HG03066 (cell line): ENCODE data around the gene ENTPD1.
"Not testable (repeated sequence)": the region's sequence is repeated elsewhere in the genome, so short reads cannot be mapped to it uniquely, and the experiment has no call there.

Experiments
- ATAC-seq: cut with Tn5 transposase; IDR thresholded peaks from one replicate; pipeline ENCODE4 v1.9.1; 2021; ENCODE audit warnings: low read depth; ENCODE audit not compliant: unreplicated experiment

The ENTPD1 gene

DNA sequence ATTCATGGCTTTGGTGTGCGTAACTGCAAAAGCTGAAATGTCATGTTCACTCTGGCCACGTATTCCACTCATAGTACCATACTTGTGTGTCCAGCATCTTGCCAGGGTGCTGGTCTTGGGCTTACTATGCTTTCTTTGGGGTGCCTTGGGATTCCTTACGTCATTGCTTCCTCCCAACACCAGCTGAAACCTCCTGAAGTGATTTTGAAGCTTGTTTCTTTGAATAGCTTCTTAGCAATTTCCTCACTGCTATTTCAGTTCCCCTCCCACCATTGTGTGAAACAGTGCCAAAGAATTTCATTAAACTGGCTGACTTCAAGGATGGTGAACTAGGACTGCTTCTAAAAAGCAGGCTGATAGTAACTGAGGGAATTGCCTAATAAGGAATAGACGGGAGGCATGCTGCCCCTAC lies 36.9 kb downstream of the ENTPD1 start:
- ATAC-seq: no peak

DNA sequence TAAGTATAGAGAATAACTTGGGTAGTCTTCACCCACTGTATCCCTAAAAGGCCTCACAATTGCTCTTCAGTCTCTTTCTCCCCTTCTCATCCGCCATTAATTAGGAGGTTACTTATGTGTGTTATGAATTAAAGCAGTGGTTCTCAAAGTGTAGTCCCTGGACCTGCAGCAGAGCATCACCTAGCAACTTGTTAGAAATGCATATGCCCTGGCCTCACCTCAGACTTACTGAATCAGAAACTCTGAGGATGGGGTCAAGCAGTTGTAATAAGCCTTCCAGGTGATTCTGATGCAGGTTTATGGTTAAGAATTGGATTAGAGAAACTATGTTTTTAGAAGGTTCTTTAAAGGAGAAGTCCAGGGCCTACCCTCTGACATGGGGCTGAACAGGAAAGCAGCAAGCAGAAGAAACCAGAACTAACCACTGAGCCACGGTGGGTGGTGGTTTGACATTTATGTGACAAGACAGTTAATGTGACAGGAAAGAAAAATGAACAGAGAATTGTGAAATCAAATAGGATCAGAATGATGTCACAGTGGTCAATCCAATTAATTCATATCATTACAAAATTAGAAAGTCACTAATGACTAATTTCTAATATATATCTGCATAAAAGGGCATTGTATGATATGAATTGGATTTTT lies 37.6 kb downstream of the ENTPD1 start:
- peak; percentile 50 for ATAC-seq

DNA sequence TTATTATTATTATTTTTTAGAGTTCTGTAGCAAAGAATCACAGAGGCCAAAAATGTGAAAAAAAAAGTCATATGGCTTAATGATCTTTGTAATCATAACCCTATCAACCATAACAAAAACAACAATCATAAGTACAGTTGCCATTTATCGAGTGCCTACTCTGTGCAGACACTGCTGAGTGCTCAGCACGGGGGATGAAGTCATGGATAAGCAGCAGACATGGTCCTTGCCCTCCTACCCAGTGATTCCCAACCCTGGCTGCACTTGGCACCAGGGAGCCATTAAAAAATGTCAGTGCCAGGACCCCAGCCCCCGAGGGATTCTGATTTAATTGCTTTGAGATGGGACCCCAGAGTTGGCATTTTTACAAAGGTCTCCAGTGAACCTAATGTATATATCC lies 38.2 kb downstream of the ENTPD1 start:
- no peak for ATAC-seq

DNA sequence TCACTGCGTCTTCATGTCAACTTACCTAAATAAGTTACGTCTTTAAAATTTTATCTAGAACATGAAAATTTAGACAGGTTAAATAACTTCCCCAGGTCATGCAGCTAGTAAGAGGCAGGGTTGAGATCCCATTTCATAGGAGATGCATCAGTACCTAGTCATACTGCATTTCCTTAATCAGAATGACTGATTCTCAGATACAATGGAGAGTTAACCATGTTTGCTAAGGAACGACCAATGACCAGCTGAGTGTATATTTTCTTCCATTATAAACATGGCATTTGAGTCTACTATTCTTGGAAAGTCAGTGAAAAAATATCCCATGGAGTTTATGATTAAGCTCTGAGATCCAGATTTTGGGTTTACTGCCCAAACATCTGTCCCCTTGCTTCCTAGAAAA lies 39.6 kb downstream of the ENTPD1 start:
- ATAC-seq: no peak

DNA sequence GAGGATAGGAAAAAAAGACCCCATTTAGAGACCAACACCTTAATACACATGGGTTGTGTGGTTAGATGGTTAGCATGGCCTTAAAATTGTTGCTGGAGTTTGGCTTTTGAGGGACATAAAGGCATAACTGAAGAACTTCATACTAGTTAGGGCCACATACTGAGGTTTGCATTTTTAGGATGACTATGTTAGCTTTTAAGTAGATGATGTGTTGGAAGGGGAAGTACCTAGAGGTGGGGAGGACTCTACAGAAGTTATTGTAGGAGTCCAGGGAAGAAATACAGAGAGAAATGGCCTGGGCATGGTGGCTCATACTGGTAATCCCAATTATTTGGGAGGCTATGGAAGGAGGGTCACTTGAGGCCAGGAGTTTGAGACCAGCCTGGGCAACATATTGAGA lies 40.5 kb downstream of the ENTPD1 start:
- no peak for ATAC-seq

DNA sequence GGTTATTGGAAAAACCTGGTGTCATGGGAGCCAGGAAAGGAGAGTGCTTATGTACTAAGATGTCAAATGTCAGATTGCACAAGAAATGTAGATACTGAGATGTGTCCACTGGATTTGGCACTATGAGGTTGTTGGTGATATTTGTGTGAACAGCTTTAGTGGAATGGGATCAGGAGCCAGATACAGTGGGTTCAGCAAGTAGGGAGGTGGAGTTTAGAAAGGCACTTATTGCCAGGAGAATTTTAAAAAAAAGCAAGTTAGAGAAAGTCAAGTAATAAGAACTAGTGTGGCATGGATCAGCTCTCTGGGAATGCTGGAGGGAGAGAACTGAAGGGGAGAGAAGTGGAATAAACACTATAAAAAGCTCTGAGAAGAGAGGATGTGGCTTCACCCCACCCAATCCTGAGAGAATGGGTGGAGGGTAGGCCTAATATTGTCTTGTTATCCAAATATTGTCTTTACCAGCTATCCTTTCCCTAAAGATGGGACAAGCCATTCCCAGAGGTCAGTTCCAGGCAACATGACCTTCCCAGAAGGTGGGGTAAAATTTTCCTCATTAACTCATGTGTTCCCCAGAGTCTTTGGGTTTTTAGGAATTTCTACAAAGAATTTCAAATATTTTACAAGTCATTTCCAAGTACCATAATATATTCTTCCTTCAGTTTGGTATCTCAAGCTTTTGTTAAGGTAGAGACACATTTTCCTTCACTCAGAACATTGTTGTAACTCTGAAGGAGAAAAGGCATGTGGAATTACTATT lies 42.3 kb downstream of the ENTPD1 start:
- ATAC-seq: no peak

DNA sequence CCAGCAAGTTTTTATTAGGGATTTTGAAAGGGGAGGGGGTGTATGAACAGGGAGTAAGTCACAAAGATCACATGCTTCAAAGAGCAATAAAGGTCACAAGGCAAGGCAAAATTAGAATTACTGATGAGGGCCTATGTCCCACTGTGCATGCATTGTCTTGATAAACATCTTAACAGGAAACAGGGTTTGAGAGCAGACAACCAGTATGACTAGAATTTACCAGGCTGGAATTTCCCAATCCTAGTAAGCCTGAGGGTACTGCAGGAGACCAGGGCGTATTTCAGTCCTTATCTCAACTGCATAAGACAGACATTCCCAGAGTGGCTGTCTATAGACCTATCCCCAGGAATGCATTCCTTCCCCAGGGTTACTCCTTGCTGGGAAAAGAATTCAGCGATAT lies 44.3 kb downstream of the ENTPD1 start:
- not testable (repeated sequence) for ATAC-seq

DNA sequence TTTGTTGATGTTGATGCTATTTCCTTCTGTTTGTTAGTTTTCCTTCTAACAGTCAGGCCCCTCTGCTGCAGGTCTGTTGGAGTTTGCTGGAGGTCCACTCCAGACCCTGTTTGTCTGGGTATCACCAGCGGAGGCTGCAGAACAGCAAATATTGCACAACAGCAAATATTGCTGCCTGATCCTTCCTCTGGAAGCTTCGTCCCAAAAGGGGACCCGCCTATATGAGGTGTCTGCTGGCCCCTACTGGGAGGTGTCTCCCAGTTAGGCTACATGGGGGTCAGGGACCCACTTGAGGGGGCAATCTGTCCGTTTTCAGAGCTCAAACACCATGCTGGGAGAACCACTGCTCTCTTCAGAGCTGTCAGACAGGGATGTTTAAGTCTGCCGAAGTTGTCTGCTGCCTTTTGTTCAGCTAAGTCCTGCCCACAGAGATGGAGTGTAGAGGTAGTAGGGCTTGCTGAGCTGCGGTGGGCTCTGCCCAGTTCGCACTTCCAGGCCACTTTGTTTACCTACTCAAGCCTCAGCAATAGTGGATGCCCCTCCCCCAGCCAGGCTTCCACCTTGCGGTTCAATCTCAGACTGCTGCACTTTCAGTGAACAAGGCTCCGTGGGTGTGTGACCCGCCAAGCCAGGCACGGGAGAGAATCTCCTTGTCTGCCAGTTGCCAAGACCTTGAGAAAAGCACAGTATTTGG lies 50.9 kb downstream of the ENTPD1 start:
- ATAC-seq: not testable (repeated sequence)

DNA sequence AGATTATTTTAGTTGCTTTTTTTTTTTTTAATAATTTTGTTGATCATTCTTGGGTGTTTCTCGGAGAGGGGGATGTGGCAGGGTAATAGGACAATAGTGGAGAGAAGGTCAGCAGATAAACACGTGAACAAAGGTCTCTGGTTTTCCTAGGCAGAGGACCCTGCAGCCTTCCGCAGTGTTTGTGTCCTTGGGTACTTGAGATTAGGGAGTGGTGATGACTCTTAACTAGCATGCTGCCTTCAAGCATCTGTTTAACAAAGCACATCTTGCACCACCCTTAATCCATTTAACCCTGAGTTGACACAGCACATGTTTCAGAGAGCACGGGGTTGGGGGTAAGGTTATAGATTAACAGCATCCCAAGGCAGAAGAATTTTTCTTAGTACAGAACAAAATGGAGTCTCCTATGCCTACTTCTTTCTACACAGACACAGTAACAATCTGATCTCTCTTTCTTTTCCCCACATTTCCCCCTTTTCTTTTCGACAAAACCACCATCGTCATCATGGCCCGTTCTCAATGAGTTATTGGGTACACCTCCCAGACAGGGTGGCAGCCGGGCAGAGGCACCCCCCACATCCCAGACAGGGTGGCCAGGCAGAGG lies 52.8 kb downstream of the ENTPD1 start:
- ATAC-seq: not testable (repeated sequence)

DNA sequence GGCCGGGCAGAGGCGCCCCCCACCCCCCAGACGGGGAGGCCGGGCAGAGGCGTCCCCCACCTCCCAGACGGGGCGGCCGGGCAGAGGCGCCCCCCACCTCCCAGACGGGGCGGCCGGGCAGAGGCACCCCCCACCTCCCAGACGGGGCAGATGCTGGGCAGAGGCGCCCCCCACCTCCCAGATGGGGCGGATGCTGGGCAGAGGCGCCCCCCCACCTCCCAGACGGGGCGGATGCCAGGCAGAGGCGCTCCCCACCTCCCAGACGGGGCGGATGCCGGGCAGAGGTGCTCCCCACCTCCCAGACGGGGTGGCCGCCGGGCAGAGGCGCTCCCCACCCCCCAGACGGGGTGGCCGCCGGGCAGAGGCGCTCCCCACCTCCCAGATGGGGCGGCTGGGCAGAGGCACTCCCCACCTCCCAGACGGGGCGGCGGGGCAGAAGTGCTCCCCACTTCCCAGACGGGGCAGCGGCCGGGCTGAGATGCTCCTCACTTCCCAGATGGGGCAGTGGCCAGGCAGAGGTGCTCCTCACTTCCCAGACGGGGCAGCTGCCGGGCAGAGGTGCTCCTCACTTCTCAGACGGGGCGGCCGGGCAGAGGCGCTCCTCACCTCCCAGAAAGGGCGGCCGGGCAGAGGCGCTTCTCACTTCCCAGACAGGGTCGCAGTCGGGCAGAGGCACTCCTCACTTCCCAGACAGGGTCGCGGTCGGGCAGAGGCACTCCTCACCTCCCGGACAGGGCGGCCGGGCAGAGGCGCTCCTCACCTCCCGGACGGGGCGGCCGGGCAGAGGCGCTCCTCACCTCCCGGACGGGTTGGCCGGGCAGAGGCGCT lies 53.6 kb downstream of the ENTPD1 start:
- no peak for ATAC-seq

DNA sequence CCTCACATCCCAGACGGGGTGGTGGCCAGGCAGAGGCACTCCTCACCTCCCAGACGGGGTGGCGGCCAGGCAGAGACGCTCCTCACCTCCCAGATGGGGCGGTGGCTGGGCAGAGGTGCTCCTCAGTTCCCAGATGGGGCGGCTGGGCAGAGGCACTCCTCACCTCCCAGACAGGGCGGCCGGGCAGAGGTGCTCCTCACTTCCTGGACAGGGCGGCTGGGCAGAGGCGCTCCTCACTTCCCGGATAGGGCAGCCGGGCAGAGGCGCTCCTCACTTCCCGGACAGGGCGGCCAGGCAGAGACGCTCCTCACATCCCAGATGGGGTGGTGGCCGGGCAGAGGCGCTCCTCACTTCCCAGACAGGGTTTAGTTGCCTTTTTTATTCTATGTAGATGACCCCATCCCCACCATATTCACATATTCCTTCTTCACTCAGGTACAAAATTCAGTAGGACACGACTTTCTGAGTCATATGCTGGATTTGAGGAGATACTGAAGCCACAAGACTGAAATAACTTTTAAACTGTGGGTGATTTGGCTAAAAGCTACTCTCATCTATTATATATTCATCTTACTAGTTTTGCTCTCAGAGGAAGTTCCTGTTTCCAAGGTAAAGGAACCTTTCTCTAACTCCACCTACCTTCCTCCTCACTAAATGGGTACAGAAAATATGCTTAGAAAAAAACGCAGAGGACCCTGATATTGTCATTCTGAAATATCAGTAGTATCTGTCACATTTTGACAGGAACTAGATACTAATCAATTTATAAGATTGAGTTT lies 54.4 kb downstream of the ENTPD1 start:
- ATAC-seq: no peak

DNA sequence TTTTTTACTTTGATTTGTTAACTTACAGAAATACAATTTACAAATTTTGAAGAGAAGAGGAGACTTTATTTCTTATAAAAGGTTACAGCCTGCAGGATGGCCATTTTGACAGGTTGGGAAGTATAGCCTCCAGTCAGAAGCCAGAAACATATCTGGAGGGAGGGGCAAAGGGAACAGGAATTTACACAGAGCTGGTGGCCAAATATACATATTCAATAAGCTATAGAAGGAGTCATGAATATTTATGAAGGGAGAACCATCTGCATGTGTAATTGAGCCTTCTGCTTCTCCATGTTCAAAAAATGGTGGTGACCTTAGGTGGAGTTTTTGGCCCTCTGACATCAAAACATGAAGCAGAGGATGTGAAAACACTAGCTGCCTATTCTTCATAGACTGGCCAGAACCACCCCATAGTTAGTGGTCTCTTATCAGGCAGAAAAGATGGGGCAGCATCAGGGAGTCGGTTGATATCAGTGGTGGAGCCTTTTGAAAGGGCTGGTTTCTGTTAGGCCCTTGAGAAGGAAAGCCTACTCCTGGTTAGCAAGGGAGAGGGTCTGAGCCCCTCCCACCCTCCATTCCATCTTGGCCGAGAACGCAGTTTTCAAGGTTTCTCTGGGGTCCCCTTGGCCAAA lies 57.2 kb downstream of the ENTPD1 start:
- ATAC-seq: no peak

DNA sequence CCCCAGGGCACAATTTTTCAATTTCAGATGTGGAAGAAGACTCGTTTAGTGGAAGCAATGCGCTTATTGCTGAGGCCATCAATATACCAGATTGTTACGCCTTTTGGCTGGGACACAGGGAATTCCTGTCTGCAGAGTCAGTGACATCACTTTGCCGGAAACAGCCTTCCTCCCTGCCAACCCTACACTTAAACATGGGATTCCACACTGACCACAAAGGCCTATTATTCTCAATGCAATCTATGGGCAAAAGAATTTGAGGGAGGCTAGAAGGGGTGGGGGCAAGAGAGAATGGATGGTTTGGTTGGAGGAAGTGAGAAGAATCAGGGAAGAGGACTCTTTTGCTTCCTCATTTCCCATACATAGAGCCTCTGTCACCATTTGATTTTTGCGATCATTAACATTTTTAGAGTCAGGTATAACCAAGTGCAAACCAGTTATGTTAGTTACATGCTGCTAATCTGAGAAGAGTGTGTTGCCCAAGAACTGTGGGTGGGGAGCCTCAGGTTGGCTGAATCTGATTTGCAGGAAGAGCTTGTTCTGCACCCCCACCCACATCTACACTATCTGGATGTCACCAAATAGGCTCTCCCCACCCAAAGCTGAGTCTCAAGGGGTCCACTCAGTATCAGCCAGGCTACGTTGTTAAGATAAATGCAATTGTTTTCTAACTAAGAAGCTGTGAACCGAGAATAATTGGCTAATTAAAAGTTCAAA lies 58.2 kb downstream of the ENTPD1 start:
- ATAC-seq: no peak

DNA sequence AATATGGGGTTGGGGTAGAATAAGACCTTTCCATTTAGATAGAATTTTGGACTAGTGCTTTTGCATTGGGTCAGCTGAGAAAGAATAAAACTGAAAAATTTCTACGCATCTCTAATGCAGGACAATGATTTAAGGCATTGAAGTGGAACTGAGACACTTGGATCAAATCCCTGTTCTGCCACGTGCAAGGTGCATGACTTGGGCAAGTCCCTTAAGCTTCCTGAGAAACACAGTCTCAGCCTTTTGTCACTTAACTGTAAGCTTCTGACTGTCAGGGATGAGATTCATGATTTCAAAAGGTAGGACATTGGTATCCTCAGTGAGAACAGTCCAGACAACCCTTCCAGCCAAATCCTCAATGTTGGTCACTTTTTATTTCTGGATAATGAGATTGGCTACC lies 59.2 kb downstream of the ENTPD1 start:
- no peak for ATAC-seq

DNA sequence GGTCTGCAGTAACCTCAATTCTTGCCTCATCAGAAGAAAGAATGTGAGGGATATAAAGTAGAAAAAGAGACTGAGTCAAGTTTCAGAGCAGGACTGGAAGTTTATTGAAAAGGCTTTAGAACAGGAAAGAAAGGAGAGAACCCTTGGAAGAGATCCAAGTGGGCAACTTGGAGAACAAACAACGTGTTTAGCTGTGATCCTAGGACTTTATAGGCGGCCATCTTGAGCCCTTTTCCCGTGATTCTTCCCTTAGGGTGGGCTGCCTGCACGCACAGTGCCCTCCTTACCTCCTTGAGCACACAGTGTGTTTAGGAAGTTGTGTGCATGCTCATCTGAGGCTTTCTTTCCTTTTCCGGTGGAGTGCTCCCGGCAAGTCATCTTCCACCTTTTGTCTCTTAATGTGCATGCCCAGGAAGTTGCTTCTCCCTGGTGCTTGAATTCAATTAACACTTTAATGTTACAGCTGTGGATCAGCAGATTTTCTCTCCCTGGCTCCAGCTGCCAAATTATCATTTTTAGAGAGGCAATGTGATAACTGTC lies 59.8 kb downstream of the ENTPD1 start:
- no peak for ATAC-seq

DNA sequence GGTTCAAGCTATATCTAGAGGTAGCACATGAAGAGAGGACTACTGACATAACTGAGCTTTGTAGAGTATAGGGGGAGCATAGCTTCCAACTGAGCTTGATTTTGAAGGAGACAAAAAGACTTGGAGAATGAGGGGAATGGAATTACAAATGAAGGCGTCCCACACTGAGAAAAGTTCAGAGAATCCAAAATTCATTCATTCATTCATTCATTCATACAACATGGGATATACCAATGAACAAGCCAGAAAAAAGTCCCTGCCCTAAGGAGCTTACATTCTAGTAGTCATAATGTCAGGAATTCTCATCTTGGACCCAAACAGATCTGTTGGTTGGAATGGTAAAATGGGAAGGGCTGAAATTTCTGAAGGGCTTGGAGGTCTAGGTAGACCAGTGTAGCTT lies 62.0 kb downstream of the ENTPD1 start:
- no peak for ATAC-seq

DNA sequence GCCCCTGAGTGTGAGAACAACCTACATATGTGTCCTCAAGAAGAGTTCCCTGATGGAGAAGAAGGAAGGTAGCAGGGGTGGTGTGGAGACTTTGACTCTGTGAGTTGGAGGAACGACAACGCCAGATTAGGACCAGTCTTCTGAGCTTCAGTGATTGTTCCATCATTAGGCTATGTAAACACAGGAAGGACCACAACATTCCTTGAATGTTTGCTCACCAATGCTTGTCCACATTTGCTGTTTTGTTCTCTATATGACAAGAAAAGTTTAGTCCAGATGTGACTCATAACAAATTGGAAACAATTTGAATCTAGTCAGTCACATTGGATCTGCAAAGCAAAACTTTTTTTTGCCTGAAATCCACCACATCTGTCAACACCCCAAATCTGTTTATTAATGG lies 62.7 kb downstream of the ENTPD1 start:
- ATAC-seq: no peak

DNA sequence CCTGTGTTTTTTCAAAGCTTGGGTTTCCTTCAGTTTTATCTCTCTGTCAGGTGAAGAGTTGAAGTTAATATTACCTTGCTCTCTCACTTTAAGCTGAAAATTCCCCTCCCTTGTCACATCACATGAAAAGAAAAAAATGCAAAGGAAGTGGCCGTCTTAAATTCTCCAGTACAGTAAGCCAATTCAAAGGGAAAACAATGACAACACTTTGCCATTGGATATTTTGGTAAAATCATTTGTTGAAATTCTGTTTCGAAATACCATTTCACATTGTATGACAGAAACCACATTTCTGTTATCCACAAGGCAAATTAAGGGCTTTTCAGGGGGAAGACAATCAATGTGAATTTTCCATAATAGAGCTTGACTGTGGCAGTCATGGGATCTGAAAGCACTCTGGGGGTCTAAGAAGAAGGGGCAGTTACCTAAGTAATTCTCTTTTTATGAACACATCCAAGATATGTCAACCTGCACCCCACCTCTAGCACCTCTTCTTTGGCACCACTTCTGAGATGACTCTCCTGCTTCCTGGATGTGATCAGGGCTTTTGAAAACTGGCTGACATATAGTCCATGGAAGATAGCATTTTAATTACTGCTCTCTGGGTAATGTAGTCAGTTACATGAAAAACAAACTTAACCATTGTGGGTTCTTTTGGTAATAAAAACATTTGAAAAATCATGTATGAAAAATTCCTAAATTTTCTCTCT lies 63.8 kb downstream of the ENTPD1 start:
- no peak for ATAC-seq
